GM21447 (cell line): ENCODE data around the gene TIMM44.

ENCODE experiments used
- ATAC-seq: cut with Tn5 transposase; IDR thresholded peaks from one replicate; pipeline ENCODE4 v1.9.1; 2021; ENCODE audit not compliant: unreplicated experiment

The TIMM44 gene, protein sequence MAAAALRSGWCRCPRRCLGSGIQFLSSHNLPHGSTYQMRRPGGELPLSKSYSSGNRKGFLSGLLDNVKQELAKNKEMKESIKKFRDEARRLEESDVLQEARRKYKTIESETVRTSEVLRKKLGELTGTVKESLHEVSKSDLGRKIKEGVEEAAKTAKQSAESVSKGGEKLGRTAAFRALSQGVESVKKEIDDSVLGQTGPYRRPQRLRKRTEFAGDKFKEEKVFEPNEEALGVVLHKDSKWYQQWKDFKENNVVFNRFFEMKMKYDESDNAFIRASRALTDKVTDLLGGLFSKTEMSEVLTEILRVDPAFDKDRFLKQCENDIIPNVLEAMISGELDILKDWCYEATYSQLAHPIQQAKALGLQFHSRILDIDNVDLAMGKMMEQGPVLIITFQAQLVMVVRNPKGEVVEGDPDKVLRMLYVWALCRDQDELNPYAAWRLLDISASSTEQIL

DNA sequence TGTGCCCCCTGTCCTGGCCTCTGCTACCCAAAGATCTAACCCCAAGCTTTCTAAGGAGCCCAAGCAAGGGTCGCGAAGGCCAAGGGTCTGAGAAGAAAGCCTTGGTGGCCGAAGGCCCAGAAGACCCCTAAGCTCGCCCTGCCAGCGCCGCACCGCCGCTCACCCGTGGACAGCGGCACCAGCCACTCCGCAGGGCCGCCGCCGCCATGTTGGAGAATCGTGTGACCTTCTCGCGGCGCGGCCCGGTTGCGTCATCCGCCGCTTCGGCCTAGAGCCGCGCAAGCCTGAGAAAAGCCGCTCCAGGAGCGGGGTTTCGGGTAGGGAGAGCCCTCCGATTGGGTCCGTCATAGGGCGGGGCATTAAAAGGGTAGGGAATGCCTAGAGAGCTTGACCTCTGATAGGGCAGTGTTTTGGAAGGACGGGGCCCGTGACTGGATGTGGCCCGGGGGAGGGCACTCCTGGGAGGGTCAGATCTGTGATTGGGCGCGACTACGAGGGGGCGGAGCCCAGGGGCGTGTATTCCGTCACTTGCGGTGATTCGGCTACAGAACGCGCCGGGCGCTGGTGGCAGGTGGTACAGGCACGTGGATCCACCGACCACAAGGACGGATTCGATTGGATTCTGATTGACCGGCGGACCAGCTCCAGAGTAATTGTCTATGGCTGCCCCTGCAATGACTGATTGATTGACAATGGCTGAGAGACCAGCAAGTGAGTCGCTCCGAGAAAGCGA is at the start of gene TIMM44:
Gene TIMM44 (minus strand): TSS at position 223 of the 733 bp plus-strand sequence. CDS start 15 bp downstream, at position 208.
- peak; percentile 95 for ATAC-seq

DNA sequence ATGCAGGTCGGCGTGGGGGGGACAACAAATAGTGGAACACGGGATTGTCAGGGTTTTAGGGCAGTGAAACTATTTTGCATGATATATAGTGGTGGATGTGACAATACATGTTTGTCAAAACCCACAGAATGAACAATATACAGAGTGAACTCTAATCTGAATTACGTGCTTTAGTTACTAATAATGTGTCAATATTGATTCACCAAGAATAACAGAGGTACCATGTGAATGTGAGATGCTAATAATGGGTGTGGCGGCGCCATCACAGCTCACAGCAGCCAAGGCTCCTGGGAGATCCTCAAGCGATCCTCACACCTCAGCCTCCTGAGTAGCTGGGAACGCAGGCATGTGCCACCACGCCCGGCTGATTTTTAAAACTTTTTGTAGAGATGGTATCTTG is 49.1 kb upstream of the TIMM44 start:
- no peak for ATAC-seq

DNA sequence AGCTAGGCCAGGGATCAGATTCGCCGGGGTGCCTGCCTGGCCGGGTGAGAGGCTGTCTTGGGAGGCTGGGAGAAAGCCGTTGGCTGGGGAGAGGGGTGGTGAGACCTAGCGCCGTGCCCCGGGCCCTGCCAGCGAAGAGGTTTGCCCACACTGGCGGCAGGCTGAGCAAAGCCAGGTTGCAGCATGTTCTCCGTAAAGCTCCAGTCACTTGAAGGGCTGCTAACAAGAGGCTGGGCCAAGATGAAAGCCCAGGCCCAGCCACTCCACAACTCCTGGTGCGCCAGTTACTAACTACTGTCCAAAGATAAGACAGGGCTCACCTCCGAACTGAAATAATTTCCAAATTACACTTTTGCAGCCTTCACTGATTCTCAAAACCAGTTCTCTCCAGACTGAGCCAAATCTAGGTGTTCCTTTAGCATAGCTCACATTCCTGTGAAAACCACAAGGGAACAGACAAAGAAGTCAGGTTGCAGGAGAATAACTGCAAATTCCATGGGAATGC is 45.7 kb upstream of the TIMM44 start:
- no peak for ATAC-seq

DNA sequence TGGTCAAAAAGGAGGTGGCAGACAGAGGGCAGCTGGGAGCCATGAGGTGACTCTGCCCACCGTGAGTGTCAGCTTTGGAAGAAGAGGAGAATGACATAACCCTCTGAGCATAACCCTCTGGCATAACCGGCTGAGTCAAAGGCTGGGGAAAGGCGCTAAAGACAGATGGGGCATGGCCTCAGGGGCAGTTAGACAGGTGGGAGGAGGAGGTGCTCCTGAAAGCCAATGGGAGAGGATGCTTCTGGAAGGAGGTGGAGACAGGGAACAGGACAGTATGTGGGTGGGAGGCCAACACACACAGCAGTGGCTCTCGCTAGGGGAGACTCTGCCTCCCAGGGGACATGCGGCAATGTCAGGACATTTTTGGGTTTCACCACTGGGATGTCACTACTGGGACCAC is 44.8 kb upstream of the TIMM44 start:
- ATAC-seq = no peak

DNA sequence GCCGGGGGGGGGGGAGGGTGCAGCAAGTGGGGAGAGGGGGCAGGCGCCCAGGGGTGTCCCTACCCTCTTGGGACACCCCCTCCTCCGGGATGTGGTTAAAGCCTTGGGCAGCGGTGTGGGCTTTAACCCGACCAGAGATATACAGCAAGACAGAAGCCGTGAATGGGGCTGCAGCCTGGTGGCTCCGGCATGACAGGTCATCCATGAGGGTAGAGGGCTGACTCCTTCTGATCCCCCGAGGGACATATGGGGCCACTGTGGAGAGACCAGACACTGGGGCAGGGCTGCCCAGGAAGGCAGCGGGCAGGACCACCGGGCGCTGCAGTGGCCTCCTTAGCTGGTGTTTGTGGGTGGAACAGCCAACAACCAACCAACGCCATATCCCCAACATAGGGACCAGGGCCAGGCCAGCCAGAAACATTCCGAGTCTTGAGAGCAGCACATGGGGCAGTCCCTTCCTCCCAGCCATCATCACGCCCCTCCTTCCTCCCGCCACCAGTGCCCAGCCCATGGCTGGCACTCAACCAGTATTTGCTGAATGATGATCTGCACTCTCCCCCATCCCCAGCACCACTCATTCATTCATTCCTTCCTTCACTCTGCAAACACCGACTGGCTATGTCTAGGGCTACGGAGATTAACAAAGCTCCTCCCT is 43.8 kb upstream of the TIMM44 start:
- no peak for ATAC-seq

DNA sequence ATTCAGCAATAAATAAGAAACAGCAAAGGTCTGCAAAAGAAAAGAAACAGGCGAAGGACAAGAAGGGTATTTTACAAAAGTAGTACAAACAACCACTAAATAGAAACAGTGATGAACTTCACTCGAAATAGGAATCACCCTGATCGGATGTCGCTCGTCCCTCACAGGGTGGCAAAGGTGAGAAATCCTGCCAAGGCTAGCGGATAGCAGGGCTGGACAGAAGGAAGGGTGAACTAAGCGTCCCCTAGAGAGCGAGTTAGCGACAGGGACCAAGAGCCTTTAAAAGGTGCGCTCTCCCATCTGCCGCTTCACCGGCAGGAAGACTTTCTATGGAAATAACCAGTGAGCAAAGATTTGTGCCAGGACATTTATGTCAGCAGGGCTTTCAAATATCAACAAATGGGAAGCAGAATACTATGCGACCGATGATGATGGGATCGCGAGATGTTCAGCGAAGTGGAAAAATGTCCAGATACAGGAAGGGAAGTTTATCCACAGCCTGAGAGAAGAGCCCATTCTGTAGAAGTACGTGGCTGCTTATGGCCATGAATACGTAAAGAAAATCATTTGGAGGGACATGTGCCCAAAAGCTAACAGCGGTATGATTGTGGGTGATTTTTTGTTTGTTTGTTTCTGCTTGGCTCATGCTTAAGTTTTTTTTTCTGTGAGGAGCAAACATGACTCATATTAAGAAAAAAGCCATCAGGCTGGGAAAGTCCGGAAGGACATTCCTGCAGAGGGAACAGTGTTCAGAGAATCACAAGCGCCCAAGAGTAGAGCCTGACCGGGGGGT is 43.1 kb upstream of the TIMM44 start:
- ATAC-seq = no peak

DNA sequence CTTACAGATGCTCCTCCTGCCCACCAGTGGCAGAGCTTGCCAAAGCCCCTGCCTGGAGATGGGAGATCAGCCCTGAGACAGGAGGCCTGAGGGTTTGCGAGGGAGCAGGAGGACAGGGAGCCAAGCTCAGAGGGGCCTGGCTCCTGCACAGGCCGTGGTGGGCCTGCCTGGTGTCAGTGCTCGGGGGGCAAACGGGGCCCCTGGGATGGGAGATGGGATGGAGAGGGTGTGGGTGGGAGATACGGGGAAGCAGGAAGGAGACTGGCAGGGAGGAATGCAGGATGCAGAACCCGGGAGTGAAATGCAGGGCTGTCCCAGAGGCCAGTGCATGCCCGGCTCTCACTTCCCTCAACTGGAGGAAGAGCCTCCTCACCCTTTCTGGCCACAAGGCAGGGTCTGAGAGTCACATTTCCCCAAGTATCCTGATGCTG is 42.0 kb upstream of the TIMM44 start:
- ATAC-seq = no peak

DNA sequence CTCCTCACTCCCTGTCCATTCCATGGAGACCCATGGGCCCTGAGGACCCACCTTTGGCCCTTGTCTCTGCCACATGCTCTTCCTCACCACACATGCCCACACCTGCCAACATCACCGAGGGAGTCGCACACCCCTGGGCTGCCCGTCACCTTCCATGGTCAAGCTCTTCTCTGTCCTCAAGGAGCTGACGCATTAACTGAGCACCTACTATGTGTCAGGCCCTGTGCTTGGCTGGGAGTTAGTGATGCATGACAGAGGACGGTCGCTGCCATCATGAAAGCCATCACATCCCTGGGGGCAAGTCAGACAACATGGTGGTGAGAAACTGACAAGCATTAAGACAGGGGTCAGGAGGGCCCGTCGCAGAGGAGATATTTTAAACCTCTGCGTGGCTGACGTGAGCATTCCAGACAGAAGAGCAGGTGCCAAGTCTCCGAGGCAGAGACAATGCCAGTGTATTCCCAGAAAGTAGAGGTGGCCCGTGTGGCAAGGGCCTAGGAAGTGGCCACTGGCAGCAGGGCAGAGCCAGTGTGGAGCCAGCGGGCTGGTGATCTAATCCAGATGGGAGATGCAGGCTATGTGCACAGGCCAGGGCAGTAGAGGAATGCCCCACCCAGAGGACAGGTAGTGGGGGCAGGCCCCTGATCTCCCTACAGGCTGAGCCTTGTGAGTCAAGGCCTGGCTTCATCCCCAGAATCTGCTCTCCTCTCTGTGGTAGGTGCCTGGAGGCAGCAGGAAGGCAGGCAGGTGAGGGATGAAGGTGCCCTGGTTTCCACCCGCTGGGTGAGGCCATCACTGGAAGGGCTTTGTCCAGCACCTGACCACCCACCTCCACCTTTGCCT is 40.8 kb upstream of the TIMM44 start:
- no peak for ATAC-seq

DNA sequence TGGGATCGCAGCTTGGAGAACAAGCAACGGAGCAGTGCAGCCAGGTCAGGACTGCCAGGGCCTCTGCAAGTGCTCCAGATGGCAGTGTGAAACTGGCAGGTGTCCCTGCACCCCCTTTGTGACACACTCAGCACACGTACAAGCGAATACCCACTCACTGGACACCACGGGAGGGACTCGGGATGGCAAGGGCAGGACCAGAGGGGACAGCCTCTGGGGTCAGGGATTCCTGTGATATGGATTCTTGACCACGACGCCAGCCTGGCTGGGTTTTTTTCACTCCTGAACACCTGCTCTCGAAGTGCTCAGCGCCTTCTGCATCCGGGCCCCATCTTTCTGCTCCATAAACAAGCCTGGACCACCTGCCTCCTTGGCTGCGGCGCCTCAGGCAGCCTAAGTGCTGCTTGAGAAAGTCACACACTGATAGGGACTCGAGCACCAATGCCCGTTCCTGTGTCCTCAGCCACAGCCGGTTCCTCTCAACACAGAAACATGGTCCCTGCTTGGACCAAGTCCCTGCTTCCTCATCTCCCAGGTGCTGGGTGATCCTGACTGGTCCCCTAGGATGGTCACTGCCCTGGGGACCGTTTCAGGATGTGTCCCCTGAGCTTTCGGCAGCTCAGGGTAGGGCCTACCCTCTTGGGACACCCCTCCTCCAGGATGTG is 40.0 kb upstream of the TIMM44 start:
- no peak for ATAC-seq

DNA sequence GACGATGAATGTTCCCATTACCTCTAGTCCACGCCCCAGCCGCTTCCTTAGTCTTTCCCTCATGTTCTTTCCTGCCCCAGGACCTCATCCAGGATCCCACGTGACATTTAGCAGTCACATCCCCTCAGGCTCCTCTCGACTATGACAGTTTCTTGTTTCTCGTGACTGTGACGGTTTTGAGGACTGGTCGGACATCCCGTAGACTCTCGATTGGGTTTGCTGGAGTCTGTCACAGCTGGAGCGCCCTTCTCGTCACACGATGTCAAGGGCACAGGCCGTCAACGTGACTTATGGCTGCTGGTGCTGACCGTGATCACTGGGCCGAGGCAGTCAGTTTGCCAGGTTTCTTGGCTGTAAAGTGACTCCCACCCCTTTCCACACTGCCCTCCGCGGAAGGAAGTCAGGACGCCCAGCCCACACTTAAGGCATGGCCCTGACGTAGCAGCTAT is 39.2 kb upstream of the TIMM44 start:
- ATAC-seq = no peak

DNA sequence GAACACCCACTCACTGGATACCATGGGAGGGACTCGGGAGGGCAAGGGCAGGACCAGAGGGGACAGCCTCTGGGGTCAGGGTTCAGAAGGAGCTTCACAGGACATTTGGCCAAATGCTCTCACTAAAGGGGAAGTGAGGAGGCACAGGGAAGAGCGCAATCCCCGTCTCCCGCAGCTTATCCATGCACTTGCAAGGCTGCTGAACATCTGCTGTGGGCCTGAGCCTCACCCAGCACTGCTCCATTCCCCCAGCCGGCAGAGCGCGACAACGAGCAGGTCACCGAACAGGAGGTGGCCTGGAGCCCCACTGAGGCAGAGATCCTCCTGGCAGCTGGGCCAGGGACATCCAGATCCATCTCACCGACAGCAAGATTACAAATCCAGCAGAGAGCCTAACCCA is 38.6 kb upstream of the TIMM44 start:
- no peak for ATAC-seq

DNA sequence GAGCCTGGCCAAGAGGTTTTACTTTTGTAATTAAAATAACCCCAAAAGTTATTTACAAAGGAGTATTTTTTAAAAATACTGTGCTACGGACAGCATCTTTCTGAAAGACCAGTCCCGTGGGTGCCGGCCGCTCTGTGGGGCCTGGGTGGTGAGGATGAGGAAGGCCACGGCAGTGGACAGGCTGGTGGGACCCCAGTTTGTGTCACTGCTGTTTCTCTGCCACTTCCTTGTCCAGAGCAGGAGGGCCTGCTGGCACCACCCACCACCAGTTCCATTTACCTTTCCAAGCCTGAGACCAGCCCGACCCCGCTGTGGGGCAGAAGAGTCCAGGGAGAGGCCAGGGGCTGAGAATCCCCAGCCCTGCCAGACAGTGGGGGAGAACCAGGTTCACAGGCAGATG is 38.2 kb upstream of the TIMM44 start:
- no peak for ATAC-seq

DNA sequence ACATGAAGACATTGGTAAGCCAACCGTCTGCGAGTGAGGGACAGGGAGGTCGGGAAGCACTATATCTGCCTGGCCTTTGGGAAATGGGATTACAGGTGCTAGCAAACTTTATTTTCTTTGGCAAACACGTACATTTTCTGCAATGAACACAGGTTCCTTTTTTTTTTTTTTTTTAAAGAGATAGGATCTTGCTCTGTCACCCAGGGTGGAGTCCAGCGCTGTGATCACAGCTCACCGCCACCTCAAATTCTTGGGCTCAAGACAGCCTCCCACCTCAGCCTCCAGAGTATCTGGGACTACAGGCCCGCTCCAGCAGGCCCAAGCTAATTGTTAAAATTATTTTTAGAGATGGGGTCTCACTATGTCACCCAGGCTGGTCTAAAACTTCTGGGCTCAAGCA is 37.7 kb upstream of the TIMM44 start:
- no peak for ATAC-seq

DNA sequence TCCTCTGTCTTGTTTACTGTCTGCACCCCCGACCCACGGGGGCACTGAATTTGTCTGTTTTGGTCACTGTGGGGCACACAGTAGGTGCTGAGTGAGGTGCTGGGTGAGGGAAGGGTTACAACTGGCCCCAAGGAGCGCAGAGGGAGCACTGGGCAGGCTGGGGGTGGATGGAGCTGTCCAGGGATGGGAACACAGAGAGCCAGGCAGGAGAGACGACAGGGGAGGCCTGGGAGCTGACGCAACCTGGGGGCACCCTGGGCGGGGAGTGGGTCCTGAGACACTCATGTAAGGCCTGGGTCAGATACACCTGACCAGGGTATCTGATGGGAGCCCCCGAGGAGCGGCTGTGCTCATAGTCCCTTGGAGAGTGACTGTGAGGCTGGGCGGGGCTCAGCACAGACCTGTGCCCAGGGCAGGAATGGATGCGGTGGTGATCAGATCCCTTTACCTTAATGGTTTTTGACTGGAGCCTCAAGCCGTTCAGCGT is 37.2 kb upstream of the TIMM44 start:
- no peak for ATAC-seq

DNA sequence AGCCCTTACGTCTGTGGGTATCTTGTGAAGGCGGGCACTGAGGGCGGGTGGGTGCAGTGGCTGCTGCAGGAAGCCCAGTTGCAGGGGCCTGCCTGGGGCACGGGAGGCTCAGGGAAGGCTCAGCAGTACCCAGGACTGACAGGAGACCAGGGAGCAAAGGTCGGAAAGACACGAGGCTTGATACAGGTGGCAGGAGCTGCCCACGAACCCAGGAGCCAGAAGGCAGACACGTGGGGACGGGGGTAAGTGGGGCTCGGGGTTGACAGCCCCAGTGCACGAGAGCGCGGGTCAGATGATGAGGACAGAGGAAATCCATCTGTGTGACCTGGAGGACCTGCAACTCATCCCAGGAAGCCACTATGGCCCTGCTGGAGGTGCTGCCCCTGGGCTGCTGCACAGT is 36.7 kb upstream of the TIMM44 start:
- ATAC-seq = no peak

DNA sequence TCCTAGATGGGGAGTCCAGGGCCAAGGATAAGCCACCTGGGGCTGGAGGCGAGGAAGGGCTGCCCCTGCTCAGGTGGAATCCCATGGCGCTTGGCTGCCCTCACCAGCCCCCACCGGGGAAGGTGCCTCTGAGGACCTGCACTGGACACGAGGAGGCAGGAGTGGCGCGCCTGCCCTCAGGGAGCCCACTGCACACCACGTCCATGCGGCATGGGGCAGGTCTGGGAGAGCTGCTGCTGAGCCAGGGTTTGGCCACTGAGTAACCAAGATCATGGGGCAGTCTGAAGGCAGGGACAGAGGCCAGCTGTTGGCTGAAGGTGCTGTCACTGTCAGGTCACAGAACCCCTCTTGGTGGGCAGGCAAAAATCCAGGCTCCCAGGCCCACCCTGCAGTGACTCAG is 36.1 kb upstream of the TIMM44 start:
- ATAC-seq = no peak

DNA sequence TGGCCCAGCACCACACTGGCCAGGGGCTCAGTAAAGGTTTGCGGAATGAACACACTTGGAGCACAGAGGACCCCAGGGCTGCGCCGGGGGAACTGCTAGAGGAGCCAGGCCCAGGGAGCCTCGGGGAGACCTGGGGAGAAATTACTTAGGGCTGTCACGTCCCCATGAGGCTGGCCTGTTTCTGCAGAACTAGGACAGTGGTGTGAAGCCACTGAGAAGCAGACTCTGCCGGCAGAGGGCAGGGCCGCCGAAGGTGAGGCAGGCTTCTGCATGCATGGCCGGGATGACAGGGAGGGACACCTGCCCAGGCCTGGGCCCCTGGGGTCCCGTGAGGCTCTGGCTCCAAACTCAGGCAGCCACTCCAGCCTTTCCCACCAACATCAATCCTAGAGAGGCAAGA is 35.5 kb upstream of the TIMM44 start:
- no peak for ATAC-seq

DNA sequence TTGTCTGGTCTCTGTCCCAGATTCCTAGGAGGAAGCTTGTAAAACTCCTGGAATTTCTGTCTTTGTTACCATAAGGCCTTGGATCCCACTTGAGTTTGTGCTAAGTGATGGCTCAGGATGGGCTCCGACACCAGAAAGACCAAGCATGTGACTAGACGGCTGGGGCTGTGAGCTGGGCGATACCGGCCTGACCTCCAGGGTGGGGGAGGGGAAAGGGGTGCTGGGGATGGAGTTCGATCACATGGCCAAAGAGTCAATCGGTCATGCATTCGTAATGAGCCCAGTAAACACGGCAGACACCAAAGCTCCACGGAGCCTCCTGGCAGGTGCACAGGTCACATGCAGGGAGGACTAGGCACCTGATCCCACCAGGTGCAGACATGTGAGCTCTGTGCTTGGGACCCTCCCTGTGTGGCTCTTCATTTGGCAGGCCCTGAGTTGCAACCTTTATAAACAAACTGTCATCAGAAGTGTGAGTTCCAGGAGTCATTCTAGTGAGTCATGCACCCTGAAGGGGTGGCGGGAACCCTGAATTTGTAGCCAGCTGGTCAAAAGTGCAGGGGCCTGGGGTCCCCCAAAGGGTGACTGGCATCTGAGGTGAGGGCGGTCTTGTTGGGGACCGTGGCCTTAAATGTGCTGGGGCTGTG is 34.8 kb upstream of the TIMM44 start:
- ATAC-seq = no peak

DNA sequence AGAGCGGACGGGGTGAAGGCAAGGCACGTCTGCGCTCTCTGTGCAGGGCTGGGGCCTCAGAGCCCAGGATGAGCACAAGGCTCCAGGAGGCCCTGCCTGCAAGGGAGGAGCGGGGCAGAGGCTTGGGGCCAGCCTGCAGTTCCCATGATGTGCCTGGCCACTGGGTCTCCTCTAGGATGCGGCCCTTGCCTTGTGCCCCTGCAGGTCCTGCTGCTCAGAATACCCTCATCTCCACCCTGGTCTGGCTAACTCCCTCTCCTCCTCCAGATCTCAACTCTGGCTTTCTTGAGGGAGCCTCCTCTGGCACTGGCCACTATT is 34.2 kb upstream of the TIMM44 start:
- ATAC-seq = no peak
